Stimulated activated CD4-positive, alpha-beta T cell treated with anti-CD3 and anti-CD28 coated beads, Interleukin-1b, Interleukin-23, amount 100 ng/mL, for 24 hours (primary cell): ENCODE measurements around the gene CEP83.

Source experiments
- DNase-seq, 4 experiments: peaks; one replicate each; pipeline ENCODE4 v3.0.0-alpha.2; 2020; ENCODE audit warnings: low read depth in 4 of 4, low spot score in 1 of 4

Gene CEP83

DNA sequence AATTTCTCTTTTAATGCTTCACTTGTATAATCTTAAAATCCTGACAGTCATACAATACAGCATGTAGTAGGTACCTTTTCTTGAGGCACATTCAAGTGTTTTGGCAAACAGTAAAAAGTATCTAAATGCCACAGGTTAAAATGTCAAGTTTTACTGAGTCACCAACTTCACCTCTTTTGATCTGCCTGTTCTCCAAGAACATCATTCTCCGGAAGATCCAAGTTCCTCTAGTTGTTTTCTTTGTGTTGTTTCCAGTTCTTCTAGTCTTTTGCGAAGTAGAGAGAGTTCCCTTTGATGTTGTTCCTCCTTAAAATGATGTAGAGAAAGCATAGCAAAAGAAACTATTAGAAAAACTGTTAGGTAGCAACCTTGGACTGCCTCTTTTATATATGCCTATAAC, 151.1 kb downstream of the CEP83 start:
- no peak for DNase-seq

DNA sequence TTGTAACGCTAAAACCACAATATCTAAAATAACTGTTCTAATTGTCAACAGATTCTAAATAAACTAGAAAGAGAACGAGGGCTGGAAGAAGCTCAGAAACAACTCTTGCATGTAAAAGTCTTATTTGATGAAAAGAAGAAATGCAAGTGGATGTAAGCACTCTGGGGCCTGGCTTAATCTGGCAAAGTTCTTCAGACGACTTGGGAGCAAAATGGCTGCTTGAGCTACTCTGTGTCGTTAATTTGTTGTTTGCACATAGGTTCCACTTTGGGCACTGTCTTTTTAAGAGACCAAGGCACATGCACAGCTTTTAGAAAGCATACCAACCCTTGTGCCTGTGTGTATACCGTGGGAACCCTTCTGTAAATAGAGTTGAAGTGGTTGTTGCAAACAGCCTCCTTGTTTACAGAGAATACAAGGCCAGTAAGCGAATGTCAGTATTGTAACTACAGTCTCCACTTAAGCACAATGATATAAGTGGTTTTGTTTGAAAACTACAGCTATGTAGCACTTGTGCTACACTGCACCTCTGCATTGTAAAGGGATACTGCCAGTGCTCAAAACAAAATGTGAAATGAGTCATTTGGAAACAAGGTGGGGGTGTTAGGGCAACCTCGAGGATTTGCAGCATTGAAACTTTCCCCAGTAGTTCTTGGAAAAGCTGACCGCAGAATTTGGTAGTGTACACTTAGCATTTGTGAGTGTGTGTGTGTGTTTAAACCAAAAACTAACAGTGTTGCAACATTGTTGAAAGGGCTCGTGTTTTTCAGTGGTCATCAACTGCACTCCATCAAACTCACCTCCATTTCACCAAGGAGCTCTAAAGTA, 154.3 kb downstream of the CEP83 start:
- DNase-seq, result peak in 1 of 4 experiments; percentile 9

DNA sequence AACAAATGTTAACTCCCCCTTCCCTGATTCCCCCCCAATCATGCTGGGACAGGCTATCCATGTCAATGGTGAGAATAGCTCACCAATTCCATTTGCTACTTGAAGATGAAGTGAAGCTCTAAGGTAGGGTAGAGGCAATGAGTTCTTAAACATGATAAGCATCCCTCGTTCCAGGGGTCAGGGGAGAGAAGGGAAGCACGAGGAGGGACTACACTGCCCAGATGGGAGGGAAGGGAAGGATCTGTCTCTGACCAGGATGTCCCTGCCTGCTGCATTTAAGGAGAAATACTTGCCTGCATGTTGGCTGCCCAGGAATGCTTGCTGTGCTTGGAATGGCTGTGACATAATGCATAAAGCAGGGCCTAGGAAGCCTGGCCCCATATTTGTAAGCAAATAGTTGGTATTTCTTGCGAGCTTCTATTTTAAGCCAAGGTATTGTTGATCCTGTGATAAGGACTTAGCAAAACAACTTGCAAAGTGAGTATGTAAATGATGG, 155.1 kb downstream of the CEP83 start:
- DNase-seq, result no peak

DNA sequence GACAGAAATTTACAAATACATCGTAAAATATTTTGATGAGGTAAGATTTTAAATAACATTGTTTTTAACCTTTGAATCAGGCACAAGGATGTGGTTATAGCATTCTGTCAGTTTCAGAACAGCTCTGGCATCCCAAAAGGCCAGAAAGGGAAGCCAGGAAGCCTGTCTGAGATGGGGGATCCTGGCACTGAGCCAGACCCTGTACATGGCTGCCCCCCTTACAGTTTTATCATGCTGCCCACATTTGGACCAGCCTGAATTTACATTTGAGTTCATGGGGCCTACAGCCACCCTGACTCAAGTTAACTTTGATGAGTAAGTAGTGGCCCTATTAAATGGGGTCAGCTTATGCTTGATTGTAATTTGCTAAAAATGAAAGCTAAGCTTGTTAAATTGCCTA, 155.7 kb downstream of the CEP83 start:
- no peak for DNase-seq

DNA sequence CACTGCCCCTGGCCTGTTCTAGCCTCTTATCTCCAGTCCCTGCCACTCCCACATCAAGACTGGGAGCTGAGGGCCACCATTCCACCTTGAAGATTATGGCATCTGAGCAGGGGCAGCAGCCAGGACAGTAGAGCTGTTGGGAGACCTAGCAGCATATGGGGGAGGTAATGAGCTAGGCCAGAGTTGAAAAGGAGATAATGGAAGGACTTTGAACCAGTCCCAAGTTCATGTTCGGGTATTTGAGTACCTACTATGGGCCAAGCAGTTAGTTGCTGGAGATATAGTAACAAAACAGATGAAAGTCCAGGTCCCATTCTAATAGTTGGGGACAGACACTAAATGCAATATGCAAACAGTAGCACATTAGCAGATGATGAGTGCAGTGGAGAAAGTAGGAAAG, 159.8 kb downstream of the CEP83 start:
- DNase-seq, result no peak

DNA sequence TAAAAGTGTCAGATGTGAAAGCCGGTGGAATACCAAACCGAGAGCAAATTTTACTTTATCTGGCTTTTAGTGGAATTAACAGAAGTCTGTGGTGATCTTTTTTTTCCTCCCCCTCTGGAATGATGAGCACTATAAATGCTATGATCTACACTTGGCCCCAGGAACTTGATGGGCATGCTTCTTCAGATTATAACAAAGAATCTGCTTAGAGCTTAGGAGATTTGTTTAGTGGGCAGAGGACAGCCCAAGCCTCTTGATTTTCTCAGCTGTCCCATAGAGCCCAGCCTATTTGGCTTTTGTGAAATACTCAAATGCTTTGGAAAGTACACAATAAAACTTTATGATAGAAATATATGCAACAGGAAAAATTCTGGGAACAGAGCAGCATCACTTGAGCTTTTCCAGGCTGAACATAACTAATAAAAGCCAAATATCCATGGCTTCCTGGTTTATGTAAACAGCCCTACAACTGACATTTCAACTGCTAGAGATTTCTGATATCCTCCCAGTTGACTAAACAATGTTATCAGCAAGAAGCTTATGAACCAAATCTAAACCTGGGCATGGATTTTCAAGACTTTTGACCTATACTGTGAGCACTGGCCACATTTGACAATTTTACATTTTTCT, 161.7 kb downstream of the CEP83 start:
- DNase-seq, result no peak

DNA sequence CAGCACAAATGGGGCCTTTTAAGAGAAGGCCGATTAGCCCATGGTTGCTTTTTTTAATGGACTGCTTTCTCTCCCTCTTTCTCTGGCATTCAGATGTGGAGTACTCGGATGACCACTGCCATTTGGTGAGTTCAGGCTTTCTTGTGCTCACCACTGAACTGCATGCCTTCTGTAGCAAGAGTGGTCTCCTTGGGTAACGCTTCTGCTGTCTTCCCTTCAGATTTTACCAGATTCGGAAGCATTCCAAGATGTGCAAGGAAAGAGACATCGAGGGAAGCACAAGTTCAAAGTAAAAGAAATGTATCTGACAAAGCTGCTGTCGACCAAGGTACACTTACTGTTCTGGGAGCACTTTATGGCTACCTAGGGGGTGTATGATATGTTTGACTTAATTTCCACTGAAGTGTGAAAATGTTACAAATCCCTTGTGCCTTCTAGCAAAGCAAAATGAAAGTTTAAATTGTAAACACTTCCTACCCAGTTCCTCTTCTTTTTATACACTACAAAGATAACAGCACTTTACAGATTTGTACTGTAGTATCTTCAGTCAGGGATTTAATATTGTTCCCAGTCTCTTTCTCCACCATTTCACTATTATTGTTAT, 162.5 kb downstream of the CEP83 start:
- no peak for DNase-seq

DNA sequence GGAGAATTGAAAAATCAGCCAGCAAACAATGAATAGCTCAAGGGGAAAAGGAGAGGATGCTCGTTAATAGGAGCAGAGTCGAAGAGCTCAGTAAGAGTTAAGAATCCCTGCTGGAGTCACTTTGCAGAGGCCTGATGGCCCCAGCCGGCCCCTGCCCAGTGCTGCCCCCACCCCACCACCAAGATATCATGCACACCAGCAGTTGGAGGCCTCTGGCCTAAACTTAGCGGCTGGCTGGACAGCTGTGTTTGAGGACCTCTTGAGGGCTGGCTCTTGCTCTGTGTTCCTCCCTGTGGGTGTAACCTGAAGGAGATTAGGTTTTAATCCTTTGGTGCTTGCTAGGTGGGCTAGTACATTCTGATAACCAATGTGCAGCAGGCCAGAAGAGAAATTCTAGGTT, 169.3 kb downstream of the CEP83 start:
- no peak for DNase-seq

DNA sequence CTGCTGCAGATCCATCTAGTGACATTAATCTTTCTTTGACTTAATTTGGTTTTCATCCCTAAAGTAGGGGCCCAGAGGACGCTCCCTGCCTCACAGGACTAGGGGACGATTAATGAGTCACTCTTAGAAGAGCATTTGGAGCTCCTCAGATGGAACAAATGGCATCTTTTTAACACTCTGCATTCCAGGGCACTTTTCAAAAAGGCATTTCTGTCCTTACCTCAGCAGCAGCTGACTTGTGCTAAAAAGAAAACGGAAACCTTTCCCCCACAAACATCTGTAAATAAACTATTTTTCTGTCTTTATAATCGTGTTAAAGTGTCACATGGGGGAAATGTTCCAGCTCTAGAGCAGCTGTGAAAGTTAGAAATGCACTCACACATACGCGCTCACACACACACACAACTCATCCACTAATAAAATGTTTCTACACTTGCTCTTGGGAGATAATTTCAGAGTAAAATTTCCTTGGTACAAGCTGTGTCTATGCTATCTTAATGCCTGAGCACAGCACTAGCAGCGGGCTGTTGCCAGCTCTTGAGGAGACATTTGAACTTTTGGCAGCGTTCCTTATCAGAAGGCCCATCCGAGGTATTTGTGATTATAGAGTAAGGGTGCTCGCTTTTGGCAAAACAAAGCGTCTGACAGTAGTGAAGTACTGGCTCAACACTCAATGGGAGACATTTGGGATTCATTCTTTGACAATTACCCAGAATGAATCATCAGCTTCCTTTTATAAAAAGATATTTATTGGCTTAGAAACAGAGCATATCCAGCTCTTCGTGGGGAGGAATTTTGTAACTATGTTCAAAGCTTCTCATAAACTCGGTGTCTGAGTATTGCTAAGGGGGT, 170.0 kb downstream of the CEP83 start:
- DNase-seq, result no peak

DNA sequence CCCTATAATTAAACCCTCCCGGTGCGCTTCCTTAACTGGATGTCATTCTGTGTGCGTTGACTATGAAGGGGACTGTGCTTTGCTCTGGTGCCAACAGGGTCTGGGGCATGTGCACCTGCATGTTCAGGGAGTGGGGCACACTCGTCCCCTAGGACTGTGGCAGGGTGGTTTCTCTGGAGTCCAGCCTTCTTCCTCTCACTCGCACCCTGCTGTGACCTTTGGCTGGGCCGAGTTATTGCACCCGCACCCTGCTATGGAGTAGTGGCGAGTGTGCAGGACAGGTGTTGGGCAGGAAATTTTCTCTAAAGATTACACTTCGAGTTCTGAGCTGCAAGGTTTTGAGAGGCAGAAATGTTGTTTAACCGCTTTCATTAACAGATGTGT, 172.4 kb downstream of the CEP83 start:
- DNase-seq, result no peak

DNA sequence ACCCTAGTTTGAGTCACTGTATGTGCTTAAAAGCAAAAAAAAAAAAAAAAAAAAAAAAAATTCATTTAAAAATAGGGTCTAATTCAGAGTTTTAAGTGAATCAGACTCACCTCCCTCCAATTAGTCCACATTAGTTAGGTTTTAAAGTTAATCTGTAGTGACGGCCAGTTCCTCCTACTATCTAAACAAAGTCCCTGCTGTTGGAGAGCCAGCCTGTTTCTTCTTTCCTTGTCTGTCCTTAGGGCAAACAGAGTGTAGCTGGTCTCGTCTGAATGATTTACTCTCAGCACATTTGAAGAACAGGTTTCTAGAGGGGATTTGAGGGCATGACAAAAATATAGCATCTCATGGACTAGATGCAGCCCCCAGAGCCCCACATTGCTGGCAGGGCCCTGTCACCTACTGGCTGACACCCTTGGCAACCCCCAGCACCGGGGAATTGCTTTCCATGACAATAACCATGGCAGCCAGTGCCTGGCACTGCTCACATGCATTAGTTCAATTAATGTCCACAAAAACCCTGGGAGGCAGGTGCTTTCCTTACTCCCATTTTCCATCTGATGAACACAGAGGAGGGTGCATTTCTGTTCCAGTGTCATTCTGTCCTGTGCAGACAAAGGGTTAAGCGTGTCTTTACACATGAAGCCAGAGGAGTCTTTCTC, 173.0 kb downstream of the CEP83 start:
- no peak for DNase-seq

DNA sequence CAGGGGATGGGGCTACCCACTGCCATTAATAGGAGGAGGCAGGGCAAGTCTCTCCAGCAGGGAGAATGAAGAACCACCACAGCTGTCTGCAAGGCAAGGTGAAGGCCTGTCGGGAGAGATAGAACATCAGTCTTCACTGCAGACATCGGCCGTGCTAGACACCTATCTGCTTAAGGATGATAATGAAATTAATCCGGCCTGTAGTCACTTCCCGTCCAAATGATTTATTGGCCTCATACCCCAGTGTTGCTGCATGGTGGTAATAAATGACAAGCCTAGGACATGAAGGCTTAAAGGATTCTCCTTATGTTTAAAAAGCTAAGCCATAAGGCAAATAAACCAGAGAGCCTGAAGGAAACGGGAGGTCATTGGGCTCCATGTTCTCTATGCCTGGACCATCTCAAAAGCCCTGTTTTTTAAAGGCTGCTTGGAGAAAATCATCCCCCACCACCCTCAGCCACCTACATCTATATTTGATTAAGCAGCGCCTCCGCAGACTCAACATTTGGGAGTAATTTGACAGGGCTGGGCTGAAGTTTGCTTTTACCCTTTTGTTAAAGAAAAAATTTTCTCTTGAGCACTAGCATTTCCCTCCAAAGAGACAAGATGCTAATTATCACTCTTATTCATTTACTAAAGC, 173.6 kb downstream of the CEP83 start:
- no peak for DNase-seq

DNA sequence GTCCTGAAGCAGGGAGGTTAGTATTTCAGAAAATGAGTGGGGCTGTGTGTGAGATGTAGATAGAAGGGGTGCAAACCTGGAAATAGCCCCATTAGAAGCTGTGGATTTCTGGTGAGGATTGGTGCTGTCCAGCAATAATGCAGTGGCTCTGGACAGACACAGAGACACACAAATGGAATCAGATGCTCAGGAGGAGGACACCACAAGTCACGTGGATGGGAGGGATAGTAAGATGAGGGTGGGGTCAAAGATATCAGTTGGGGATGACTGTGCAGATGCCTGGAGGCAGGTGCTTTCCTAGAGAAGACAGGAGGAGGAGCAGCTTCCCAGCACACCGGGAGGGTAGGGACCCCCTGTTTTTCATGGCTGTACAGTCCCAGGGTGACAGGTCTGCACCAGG, 174.8 kb downstream of the CEP83 start:
- no peak for DNase-seq

DNA sequence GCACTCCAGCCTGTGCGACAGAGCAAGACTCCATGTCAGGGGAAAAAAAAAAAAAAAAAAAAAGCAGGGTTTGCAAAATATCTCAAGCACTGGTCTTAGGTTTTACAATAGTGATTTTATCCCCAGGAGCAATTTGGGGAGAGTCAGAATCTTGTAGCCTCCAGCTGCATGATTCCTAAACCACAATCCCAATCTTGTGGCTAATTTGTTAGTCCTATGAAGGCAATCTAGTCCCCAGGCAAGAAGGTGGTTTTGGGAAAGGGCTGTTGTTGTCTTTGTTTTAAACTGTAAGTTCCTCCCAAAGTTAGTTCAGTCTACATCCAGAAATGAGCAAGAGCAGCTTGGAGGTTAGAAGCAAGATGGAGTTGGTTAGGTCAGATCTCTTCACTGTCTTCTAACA, 175.6 kb downstream of the CEP83 start:
- DNase-seq, result no peak

DNA sequence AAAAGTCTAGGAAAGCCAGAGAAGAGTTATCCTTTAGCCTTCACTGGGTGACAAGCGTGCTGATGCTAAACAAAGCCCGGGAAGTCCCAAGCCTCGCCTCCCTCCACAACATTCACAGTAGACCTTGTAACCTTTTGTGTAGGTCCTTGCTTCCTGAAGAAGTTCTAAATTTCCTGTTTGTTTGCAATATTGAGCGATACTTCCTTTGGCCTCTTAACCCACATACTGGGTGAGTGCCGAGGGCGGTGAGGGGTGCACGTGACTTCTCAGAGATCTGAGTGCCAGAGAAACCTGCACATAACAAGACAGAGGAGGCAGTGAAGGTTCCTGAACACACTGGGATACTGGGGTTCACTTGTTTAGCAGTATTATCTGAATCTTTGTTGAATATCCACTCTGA, 177.0 kb downstream of the CEP83 start:
- DNase-seq, result no peak

DNA sequence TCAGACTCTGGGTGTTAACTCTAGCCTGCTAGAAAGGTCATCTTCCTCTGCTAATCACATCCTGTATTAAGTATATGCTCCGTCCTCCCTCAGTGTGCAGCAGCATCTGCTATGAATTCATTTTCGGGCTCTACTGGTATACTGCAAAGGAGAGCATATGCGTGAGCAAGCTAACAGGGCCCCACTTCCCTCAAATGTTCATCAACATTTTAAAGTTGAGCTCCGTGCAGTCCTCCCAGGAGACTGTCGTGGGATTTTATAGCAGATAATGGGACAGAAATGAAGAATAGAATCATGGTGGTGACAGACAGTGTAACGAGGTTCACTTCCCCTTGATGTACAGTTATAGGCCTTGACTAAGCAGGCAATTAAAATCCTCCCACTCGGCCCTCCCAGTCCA, 179.6 kb downstream of the CEP83 start:
- DNase-seq, result no peak

DNA sequence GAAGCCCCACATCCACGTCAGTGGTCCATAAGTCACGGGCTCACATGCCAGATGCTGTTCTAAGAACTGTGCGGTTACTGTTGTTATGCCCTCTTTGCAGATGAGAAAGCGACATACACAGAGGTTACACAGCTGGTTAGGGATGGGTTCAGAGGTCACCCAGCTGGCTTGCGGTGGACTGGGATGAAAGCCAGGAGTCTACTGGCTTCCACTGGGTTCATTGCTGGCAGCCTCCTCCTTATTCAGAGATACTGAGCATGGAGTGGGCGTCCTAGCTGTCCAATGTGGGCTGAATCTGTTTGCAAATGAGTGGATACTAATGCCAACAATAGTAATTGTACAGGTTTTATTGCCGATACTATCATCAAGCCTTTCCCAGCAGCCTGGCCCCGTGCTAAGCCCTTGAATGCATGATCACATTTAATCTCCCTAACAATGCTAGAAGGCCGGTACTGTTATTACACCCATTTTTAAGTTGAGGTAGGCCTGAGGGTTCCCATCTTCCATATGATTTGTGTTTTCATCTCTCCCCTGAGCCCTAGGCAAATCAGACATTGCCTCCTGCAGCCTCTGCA, 182.2 kb downstream of the CEP83 start:
- DNase-seq, result no peak

DNA sequence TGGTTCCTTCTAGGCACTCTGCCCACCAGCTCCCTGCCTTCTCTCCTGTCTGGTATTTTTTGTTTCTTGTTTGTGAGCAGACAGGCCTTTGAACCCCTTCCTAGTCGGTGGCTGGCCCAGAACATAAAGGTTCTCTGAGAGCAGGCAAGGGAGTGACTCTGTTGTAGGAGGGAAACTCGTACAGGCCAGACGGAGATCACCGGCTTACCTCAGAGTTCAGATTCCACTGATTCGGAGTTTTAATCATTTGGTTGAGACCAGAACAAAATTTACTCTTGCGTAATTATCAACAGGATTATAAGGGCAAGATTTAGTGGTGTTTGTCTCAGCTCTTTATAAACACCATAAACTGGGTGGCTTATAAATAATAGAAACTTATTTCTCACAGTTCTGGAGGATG, 182.9 kb downstream of the CEP83 start:
- DNase-seq, result no peak

DNA sequence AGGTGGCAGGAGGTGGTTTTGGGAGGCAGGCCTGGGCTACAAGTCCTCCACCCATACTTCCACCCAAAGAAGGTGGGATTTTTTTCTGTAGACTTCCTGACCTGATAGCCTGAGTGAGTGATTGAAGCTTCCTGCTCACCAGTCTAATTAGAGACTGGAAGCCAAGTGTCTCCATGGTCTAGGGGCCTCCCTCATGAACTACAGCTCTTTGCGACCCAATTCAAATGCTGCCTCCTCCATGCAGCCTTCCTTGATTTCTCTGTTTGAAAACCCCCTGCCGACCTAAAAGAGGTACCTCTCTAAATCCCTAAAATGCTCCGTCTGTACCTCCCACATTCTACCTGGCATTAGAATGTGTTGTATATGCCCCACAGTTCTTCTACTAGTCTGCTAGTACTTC, 186.4 kb downstream of the CEP83 start:
- DNase-seq, result no peak

DNA sequence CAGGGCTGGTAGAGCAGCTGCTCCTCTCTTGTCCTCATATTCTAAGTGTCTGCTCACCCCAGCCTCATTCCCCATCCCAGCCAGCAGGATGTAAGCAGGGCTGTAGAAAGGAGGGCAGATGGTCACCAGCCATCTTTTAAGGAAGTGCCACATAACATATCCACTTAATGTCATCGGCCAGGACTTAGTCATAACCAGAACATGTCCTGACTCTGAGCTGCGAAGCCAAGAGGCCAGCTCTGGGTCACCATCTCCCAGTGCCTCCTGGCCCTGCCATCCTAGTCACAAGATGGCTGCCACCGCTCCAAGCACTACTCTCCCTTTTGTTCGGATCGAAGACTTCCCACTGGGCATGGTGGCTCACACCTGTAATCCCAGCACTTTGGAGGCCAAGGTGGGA, 187.4 kb downstream of the CEP83 start:
- no peak for DNase-seq
